SK-N-SH (cell line): ENCODE results near the gene ATF2. TPM values are rescaled to one million over a fixed set of nuclear protein-coding genes. Genes with fewer than 3 reads are reported as not detected.

ENCODE experiments used
- CTCF ChIA-PET: fragments of 300-600, 350-600 bp; formaldehyde crosslinking; extraction: SDS; loops from one replicate; lab custom pipeline; 2021; lab: Yijun Ruan, JAX
- POLR2A ChIA-PET: fragments of 350-600 bp; sonication (Branson Sonifier 250); formaldehyde crosslinking; extraction: SDS; loops from one replicate; lab custom pipeline; 2020; ENCODE audit warnings: antibody characterized with exemption, inconsistent platforms; lab: Yijun Ruan, JAX
- DNase-seq: peaks from one replicate; pipeline ENCODE4 v3.0.0; 2012
- H2AFZ ChIP-seq: fragments of 200-600 bp; sonication (generic); 2 replicates; pipeline ENCODE4 v1.8.1; 2016; ENCODE audit warnings: antibody characterized with exemption, mild to moderate bottlenecking, low read depth
- H3F3A ChIP-seq: fragments of 200-600 bp; sonication (generic); replicated peaks from 2 replicates; pipeline ENCODE3; 2016; ENCODE audit warnings: antibody characterized with exemption, mild to moderate bottlenecking; ENCODE audit not compliant: insufficient read depth
- H3K27ac ChIP-seq, 2 experiments: fragments of 200-500 bp in 1 of 2; fragments of 200-600 bp in 1 of 2; sonication (Bioruptor generic) in 1 of 2; sonication (generic), shearing (Covaris generic) in 1 of 2; 2 replicates each; pipeline versions ENCODE4 v1.5.1 to v1.6.1; 2014 to 2016; ENCODE audit warnings: low read depth in 2 of 2, inconsistent platforms in 1 of 2, low read length in 1 of 2, mild to moderate bottlenecking in 1 of 2, mixed read lengths in 1 of 2
- H3K27me3 ChIP-seq: fragments of 200-600 bp; sonication (generic), shearing (Covaris generic); 2 replicates; pipeline ENCODE4 v1.6.1; 2016; ENCODE audit warnings: mixed run types; ENCODE audit not compliant: insufficient read depth
- H3K36me3 ChIP-seq, 2 experiments: fragments of 200-500 bp in 1 of 2; fragments of 200-600 bp in 1 of 2; sonication (Bioruptor generic) in 1 of 2; sonication (generic) in 1 of 2; replicated peaks in 1 of 2; 2 replicates each; pipeline versions ENCODE3 to v1.5.1; 2014 to 2016; ENCODE audit warnings: low read length in 1 of 2, mild to moderate bottlenecking in 1 of 2; ENCODE audit not compliant: insufficient read depth in 2 of 2, control insufficient read depth in 1 of 2
- H3K4me1 ChIP-seq, 2 experiments: fragments of 200-500 bp in 1 of 2; fragments of 200-600 bp in 1 of 2; sonication (Bioruptor generic) in 1 of 2; sonication (generic), shearing (Covaris generic) in 1 of 2; 2 replicates each; pipeline versions ENCODE4 v1.5.1 to v1.6.1; 2014 to 2016; ENCODE audit warnings: low read depth in 1 of 2, low read length in 1 of 2, mixed run types in 1 of 2; ENCODE audit not compliant: insufficient read depth in 2 of 2, control insufficient read depth in 1 of 2
- H3K4me2 ChIP-seq: fragments of 200-600 bp; sonication (generic), shearing (Covaris generic); 2 replicates; pipeline ENCODE4 v1.6.1; 2017; ENCODE audit warnings: mixed run types
- H3K4me3 ChIP-seq, 2 experiments: fragments of 200-500 bp in 1 of 2; fragments of 200-600 bp in 1 of 2; sonication (Bioruptor generic) in 1 of 2; sonication (generic), shearing (Covaris generic) in 1 of 2; 2 replicates each; pipeline versions ENCODE4 v1.5.1 to v1.8.1; 2014 to 2016; ENCODE audit warnings: low read depth in 2 of 2, inconsistent platforms in 1 of 2, low read length in 1 of 2, mild to moderate bottlenecking in 1 of 2, mixed read lengths in 1 of 2, moderate library complexity in 1 of 2
- H3K79me2 ChIP-seq: fragments of 200-600 bp; sonication (generic); 2 replicates; pipeline ENCODE4 v1.8.1; 2017; ENCODE audit warnings: mild to moderate bottlenecking; ENCODE audit not compliant: insufficient read depth
- H3K9ac ChIP-seq: fragments of 200-600 bp; sonication (generic); 2 replicates; pipeline ENCODE4 v1.6.1; 2017; ENCODE audit warnings: mixed run types
- H3K9me2 ChIP-seq: fragments of 200-600 bp; sonication (generic); 2 replicates; pipeline ENCODE4 v1.6.1; 2017; ENCODE audit warnings: mixed run types
- H3K9me3 ChIP-seq: fragments of 200-600 bp; sonication (generic); 2 replicates; pipeline ENCODE4 v1.6.1; 2017; ENCODE audit warnings: mixed run types, mild to moderate bottlenecking, moderate library complexity
- H4K20me1 ChIP-seq: fragments of 200-600 bp; sonication (generic); 2 replicates; pipeline ENCODE4 v1.6.1; 2017; ENCODE audit warnings: mild to moderate bottlenecking, mixed run types; ENCODE audit not compliant: insufficient read depth
- EP300 ChIP-seq, 2 experiments: IDR thresholded peaks; 2 replicates each; pipeline versions ENCODE4 v1.4.0 to v1.6.1; 2012; ENCODE audit warnings: borderline replicate concordance in 1 of 2, low read depth in 1 of 2, low read length in 1 of 2
- FOSL2 ChIP-seq: IDR thresholded peaks from 2 replicates; pipeline ENCODE4 v1.4.0; 2012; ENCODE audit warnings: low read depth, mild to moderate bottlenecking, moderate library complexity, borderline replicate concordance
- FOXJ3 ChIP-seq: sonication (generic); formaldehyde crosslinking; IDR thresholded peaks from 2 replicates; pipeline ENCODE4 v1.5.1; 2020; ENCODE audit warnings: mild to moderate bottlenecking, missing genetic modification reagents
- FOXM1 ChIP-seq: IDR thresholded peaks from 2 replicates; pipeline ENCODE4 v1.4.0; 2012; ENCODE audit warnings: low read depth, mild to moderate bottlenecking
- GATA2 ChIP-seq: sonication (generic); formaldehyde crosslinking; IDR thresholded peaks from 2 replicates; pipeline ENCODE4 v1.5.0; 2020; ENCODE audit warnings: mild to moderate bottlenecking, missing genetic modification reagents
- JUND ChIP-seq: IDR thresholded peaks from 2 replicates; pipeline ENCODE4 v1.4.0; 2012
- MEF2A ChIP-seq: IDR thresholded peaks from 2 replicates; pipeline ENCODE4 v1.4.0; 2012; ENCODE audit warnings: low read depth, borderline replicate concordance
- MXI1 ChIP-seq: IDR thresholded peaks from 2 replicates; pipeline ENCODE4 v1.6.1; 2012; ENCODE audit warnings: mild to moderate bottlenecking, low read depth, low read length, improper control_type of control experiment
- NFIC ChIP-seq: IDR thresholded peaks from 2 replicates; pipeline ENCODE4 v1.4.0; 2012; ENCODE audit warnings: borderline replicate concordance
- RCOR1 ChIP-seq: fragments of 150-350 bp; IDR thresholded peaks from 2 replicates; pipeline ENCODE4 v1.6.1; 2017; ENCODE audit warnings: antibody characterized with exemption, low read length
- RFX5 ChIP-seq: IDR thresholded peaks from 2 replicates; pipeline ENCODE4 v1.6.1; 2012; ENCODE audit warnings: mild to moderate bottlenecking, improper control_type of control experiment, low read length
- RXRA ChIP-seq: IDR thresholded peaks from 2 replicates; pipeline ENCODE4 v1.4.0; 2012; ENCODE audit warnings: low read depth, mild to moderate bottlenecking, borderline replicate concordance
- TAF1 ChIP-seq: IDR thresholded peaks from 2 replicates; pipeline ENCODE4 v1.6.1; 2012; ENCODE audit warnings: low read depth, mild to moderate bottlenecking, low read length, moderate library complexity, borderline replicate concordance
- TCF12 ChIP-seq: IDR thresholded peaks from 2 replicates; pipeline ENCODE4 v1.4.0; 2012
- TEAD4 ChIP-seq: IDR thresholded peaks from 2 replicates; pipeline ENCODE4 v1.4.0; 2012; ENCODE audit warnings: mild to moderate bottlenecking, borderline replicate concordance; ENCODE audit not compliant: insufficient read depth
- polyA plus RNA-seq, 3 experiments: library from polyadenylated mRNA; depleted of rRNA; stranded (reverse); fragments of >200 nt; gene quantifications; 2 replicates each; pipeline ENCODE4 v1.2.3, GENCODE V29; 2012
- TF ChIP-seq, protein P1 (sequence below): IDR thresholded peaks from 2 replicates; pipeline ENCODE4 v1.4.0; 2012; ENCODE audit warnings: low read depth, borderline replicate concordance
- TF ChIP-seq, protein P2 (sequence below): IDR thresholded peaks from 2 replicates; pipeline ENCODE4 v1.4.0; 2012; ENCODE audit warnings: low read depth
- TF ChIP-seq, protein P3 (sequence below): IDR thresholded peaks from 2 replicates; pipeline ENCODE4 v1.6.1; 2012; ENCODE audit warnings: mild to moderate bottlenecking, low read depth, low read length, moderate library complexity
- TF ChIP-seq, protein P4 (sequence below): IDR thresholded peaks from 2 replicates; pipeline ENCODE4; 2012

The ATF2 gene
- polyA plus RNA-seq, 1 of the 3 experiments (the other 2 are of a cell fraction): 19.0 TPM

DNA sequence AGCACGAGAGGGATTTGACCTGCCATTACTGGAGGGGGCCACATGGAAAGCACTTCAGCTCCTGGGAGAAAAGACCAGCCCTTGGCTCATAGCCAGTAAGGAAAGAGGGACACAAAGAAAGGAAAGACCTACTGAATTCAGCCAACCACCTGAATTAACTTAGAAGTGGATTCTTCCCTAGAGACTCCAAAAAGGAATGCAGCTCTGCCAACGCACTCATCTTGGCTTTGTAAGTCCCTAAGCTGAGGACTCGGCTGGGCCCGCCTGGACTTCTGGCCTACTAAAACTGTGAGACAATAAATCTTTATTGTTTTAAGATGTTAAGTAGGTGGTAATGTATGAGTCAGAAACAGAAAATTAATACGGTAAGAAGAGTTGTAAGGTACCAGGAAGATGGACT, 11.5 kb downstream of the ATF2 start (continued):
- TF ChIP-seq, protein P1, sequence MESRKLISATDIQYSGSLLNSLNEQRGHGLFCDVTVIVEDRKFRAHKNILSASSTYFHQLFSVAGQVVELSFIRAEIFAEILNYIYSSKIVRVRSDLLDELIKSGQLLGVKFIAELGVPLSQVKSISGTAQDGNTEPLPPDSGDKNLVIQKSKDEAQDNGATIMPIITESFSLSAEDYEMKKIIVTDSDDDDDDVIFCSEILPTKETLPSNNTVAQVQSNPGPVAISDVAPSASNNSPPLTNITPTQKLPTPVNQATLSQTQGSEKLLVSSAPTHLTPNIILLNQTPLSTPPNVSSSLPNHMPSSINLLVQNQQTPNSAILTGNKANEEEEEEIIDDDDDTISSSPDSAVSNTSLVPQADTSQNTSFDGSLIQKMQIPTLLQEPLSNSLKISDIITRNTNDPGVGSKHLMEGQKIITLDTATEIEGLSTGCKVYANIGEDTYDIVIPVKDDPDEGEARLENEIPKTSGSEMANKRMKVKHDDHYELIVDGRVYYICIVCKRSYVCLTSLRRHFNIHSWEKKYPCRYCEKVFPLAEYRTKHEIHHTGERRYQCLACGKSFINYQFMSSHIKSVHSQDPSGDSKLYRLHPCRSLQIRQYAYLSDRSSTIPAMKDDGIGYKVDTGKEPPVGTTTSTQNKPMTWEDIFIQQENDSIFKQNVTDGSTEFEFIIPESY: no peak
- no peak for TF ChIP-seq MXI1
- TF ChIP-seq, all 33 proteins: peak for 0

DNA sequence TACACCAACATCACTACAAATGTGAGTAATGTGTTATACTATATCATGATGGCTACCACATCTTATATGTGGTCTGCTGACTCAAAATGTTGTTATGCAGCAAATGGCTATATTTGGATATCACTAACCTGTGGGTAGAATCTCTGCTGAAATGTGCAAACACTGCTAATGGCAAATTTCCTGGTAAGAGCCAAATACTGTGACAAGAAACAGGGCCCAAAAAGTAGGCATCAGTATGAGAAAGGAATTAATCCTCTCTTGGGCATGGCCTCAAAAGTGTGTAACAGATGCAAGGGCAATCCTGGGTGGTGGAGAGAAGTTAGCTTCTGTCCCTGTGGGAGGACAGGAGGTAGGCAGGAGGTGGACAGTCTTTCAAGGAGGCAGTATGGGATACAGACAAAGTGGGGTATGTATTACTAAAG, 13.3 kb downstream of the ATF2 start:
- H3K79me2 ChIP-seq: peaks cover 100% of the 10 kb centered on the region
- no peaks in the 10 kb centered on the region for H3K27me3 ChIP-seq
- no peak overlapping the region for H3K4me3 ChIP-seq
- H3K9me3 ChIP-seq: no peaks in the 10 kb centered on the region
- peaks cover 21% of the 10 kb centered on the region for H3F3A ChIP-seq
- H3K27ac ChIP-seq: peak overlapping the region; percentile 6 to 53; a peak in 3 of 4 replicates
- TF ChIP-seq FOSL2 (peak; percentile 68; the same call in 1 of the 2 replicates), TAF1 (no peak), FOXM1 (no peak), MEF2A (peak; percentile 86), NFIC (peak; percentile 60; the same call in 1 of the 2 replicates), JUND (peak; percentile 69), TEAD4 (0 out of 2 replicates have a peak, but pooled peaks have one; percentile 37), RFX5 (no peak), RXRA (no peak), TCF12 (peak; percentile 81), FOXJ3 (CRISPR knock-in tag) (no peak), RCOR1 (no peak), EP300 (IDR thresholded peaks at IDR 0.05; ENCODE audit: borderline replicate concordance in 1 of 2, low read depth in 1 of 2, low read length in 1 of 2) (peak in 1 of 2 experiments; percentile 31; a peak in 1 of 4 replicates), GATA2 (no peak)
- TF ChIP-seq, protein P2, sequence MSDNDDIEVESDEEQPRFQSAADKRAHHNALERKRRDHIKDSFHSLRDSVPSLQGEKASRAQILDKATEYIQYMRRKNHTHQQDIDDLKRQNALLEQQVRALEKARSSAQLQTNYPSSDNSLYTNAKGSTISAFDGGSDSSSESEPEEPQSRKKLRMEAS: 0 out of 2 replicates have a peak, but pooled peaks have one; percentile 15
- TF ChIP-seq, protein P3, sequence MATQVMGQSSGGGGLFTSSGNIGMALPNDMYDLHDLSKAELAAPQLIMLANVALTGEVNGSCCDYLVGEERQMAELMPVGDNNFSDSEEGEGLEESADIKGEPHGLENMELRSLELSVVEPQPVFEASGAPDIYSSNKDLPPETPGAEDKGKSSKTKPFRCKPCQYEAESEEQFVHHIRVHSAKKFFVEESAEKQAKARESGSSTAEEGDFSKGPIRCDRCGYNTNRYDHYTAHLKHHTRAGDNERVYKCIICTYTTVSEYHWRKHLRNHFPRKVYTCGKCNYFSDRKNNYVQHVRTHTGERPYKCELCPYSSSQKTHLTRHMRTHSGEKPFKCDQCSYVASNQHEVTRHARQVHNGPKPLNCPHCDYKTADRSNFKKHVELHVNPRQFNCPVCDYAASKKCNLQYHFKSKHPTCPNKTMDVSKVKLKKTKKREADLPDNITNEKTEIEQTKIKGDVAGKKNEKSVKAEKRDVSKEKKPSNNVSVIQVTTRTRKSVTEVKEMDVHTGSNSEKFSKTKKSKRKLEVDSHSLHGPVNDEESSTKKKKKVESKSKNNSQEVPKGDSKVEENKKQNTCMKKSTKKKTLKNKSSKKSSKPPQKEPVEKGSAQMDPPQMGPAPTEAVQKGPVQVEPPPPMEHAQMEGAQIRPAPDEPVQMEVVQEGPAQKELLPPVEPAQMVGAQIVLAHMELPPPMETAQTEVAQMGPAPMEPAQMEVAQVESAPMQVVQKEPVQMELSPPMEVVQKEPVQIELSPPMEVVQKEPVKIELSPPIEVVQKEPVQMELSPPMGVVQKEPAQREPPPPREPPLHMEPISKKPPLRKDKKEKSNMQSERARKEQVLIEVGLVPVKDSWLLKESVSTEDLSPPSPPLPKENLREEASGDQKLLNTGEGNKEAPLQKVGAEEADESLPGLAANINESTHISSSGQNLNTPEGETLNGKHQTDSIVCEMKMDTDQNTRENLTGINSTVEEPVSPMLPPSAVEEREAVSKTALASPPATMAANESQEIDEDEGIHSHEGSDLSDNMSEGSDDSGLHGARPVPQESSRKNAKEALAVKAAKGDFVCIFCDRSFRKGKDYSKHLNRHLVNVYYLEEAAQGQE: no peak; the same call in 1 of the 2 replicates
- TF ChIP-seq, protein P4, sequence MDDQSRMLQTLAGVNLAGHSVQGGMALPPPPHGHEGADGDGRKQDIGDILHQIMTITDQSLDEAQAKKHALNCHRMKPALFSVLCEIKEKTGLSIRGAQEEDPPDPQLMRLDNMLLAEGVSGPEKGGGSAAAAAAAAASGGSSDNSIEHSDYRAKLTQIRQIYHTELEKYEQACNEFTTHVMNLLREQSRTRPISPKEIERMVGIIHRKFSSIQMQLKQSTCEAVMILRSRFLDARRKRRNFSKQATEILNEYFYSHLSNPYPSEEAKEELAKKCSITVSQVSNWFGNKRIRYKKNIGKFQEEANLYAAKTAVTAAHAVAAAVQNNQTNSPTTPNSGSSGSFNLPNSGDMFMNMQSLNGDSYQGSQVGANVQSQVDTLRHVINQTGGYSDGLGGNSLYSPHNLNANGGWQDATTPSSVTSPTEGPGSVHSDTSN: peak; percentile 41
- DNase-seq: no peak
- H3K4me2 ChIP-seq: peak overlapping the region; percentile 20; the same call in 1 of the 2 replicates
- no peaks in the 10 kb centered on the region for H3K9me2 ChIP-seq
- H4K20me1 ChIP-seq: peaks cover 88% of the 10 kb centered on the region
- no peak overlapping the region for H2AFZ ChIP-seq
- peaks cover 17% of the 10 kb centered on the region in 2 experiments for H3K36me3 ChIP-seq
- no peak overlapping the region for H3K9ac ChIP-seq
- ChIA-PET CTCF (no interaction called here), POLR2A (no interaction called here)
- H3K4me1 ChIP-seq: peaks cover 2 to 12% of the 10 kb centered on the region in 2 experiments; a peak in 3 of 4 replicates
